ENCODE data around the gene CALM3.

Gene CALM3

GRCh38 chr19:46599716-46600373 is 1.3 kb upstream of the CALM3 start:
- no peak for DNase-seq (ENCODE audit: low read depth in 4 of 4, low spot score in 1 of 4)

- peak; percentile 93 to 96 (median 96) for DNase-seq (ENCODE audit: low read depth in 4 of 4, low spot score in 1 of 4)
These were observed 479 bp upstream of the CALM3 start for GRCh38 chr19:46600384-46601317.

GRCh38 chr19:46602392-46603194 is 1.5 kb downstream of the CALM3 start:
- DNase-seq (ENCODE audit: low read depth in 4 of 4, low spot score in 1 of 4) = peak in 1 of 4 experiments; percentile 57

- no peak for DNase-seq (ENCODE audit: low read depth in 4 of 4, low spot score in 1 of 4)
These were observed 2.1 kb downstream of the CALM3 start for GRCh38 chr19:46603195-46603637.

DNA sequence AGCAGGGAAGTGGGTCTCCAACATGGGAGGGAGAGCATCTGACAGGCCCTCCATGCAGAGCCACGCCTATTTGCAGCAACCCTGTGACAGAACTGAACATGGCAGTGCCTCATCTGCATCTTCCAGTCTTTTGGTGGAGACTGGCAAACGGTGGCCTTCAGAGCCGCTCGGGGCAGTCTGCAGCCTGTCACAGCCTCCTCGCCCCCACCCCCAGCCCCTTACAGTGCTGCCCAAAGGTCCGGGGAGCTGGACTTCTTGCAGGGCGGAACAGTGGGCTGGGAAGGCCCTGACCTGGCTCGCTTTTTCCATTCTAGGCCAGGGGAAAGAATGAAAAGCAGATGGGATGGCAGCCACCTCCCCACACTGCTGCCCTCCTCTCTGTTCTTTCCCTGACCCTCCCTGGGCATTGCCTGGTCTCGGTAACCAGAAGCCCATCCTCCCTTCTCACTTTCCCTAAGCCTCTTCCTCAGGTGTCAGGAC is 2.7 kb downstream of the CALM3 start:
- no peak for DNase-seq (ENCODE audit: low read depth in 4 of 4, low spot score in 1 of 4)

- DNase-seq (ENCODE audit: low read depth in 4 of 4, low spot score in 1 of 4) = no peak
These were observed 3.7 kb downstream of the CALM3 start for GRCh38 chr19:46604781-46605355.

- DNase-seq (ENCODE audit: low read depth in 4 of 4, low spot score in 1 of 4) = no peak
These were observed 4.3 kb downstream of the CALM3 start for GRCh38 chr19:46605356-46605821.

DNA sequence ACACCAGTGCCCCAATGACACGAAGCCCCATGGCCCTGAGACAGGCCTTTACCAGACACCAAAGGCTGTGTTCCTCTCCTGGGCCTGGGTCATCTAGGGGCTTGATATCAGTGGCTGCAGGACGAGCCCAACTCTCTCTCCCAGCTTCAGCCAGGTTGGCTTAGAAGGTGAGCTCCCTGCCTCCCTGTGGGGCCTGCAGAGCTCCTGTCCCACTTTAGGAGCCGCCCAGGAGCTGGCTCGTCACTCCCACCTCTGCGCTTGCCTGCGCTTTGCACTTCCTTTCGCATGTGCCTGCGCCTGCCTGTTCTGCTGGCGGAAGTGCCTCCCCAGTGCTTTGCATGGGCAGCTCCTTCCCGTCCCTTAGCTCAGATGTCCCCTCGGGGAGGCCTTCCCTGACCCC is 4.9 kb downstream of the CALM3 start:
- no peak for DNase-seq (ENCODE audit: low read depth in 4 of 4, low spot score in 1 of 4)

DNA sequence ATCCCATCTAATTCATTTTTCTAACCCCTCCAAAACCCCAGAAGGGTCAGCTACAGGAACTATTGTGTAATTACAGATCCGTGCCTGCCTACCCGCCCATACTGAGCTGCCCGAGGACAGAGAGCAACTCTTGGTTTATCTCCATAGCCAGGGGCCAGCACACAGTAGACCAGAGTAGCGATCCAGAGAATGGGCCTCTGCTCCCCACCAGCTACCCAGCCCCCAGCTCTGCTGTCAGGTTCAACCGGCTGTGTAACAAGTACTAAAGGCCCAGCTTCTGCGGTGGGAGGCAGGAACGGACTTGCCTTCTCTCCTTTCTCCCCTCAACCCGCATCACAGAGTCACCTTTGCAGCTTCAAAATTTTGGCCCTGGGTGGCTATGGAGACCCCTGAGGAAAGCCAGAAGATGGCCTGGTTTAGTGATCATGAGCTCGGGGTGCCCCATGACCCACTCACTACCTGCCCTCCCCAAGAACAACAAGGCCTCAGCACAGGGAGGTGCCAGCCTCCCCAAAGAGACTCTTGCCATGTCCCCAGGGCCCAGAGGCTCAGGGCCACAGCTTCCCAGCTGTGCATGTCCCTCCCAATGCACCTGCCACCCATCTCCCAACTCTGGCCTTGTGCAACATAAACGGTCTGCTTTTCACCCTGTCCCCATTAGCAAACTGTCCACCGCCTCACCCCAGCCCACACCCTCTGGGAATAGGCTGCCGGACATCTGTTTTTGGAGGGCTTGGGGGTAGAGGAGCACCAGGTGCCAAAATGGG is 5.7 kb downstream of the CALM3 start:
- DNase-seq (ENCODE audit: low read depth in 4 of 4, low spot score in 1 of 4) = no peak

GRCh38 chr19:46607448-46607841 is 6.3 kb downstream of the CALM3 start:
- no peak for DNase-seq (ENCODE audit: low read depth in 4 of 4, low spot score in 1 of 4)

GRCh38 chr19:46608178-46608577 is 7.0 kb downstream of the CALM3 start:
- DNase-seq (ENCODE audit: low read depth in 4 of 4, low spot score in 1 of 4) = no peak

GRCh38 chr19:46608581-46609345 is 7.6 kb downstream of the CALM3 start:
- DNase-seq (ENCODE audit: low read depth in 4 of 4, low spot score in 1 of 4) = no peak

- DNase-seq (ENCODE audit: low read depth in 4 of 4, low spot score in 1 of 4) = no peak
These were observed 8.6 kb downstream of the CALM3 start for GRCh38 chr19:46609511-46610412.

GRCh38 chr19:46610413-46610775 is 9.3 kb downstream of the CALM3 start:
- no peak for DNase-seq (ENCODE audit: low read depth in 4 of 4, low spot score in 1 of 4)

GRCh38 chr19:46610851-46611770 is 10.0 kb downstream of the CALM3 start:
- no peak for DNase-seq (ENCODE audit: low read depth in 4 of 4, low spot score in 1 of 4)

DNA sequence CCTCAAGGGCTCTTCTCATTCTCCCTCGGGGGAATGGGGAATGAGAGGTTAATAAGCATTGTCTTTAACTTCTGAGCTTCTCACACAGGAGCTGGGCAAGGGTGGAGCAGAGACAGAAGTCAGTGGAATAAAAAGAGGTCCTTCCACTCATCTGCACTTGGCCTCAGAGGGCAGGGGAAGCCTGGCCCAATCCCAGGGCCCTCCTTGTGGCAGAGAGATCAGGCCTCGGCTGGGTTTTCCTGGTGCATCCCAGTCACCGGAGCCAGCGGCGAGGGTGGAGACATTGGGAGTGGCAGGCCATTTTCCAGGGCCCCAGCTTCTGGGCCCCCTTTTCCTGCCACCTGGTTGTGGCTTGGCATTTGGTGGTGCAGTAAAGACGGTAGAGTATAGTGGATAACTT is 10.6 kb downstream of the CALM3 start:
- no peak for DNase-seq (ENCODE audit: low read depth in 4 of 4, low spot score in 1 of 4)

DNA sequence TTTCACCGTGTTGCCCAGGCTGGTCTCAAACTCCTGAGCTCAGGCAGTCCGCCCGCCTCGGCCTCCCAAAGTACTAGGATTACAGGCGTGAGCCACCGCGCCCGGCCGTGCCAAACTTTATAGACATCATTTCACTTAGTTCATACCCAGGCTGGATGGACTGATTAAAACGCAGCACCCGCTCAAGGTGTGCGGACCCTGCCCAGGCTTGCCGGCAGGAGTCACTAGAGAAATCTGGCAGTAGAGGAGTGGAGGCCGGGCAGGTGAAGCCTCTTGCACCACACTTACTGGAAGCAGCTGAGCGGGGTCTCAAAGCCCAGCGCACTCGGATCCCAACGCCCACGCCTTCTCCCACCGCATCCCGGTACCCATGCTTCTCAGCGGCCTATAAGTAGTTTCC is 12.4 kb downstream of the CALM3 start:
- no peak for DNase-seq (ENCODE audit: low read depth in 4 of 4, low spot score in 1 of 4)

All from stimulated activated CD4-positive, alpha-beta T cell treated with anti-CD3 and anti-CD28 coated beads, Interleukin-1b, Interleukin-23, amount 100 ng/mL, for 24 hours (primary cell).